SK-N-SH (cell line): Measurements from ENCODE around the gene CEBPZ. TPM values are rescaled to one million over a fixed set of nuclear protein-coding genes. Genes with fewer than 3 reads are reported as not detected.
"Not testable (repeated sequence)": the region's sequence is repeated elsewhere in the genome, so short reads cannot be mapped to it uniquely, and the experiment has no call there.

Experiments
- CTCF ChIA-PET: fragments of 300-600, 350-600 bp; formaldehyde crosslinking; extraction: SDS; loops from one replicate; lab custom pipeline; 2021; lab: Yijun Ruan, JAX
- POLR2A ChIA-PET: fragments of 350-600 bp; sonication (Branson Sonifier 250); formaldehyde crosslinking; extraction: SDS; loops from one replicate; lab custom pipeline; 2020; ENCODE audit warnings: antibody characterized with exemption, inconsistent platforms; lab: Yijun Ruan, JAX
- DNase-seq: peaks from one replicate; pipeline ENCODE4 v3.0.0; 2012
- H2AFZ ChIP-seq: fragments of 200-600 bp; sonication (generic); 2 replicates; pipeline ENCODE4 v1.8.1; 2016; ENCODE audit warnings: antibody characterized with exemption, mild to moderate bottlenecking, low read depth
- H3F3A ChIP-seq: fragments of 200-600 bp; sonication (generic); replicated peaks from 2 replicates; pipeline ENCODE3; 2016; ENCODE audit warnings: antibody characterized with exemption, mild to moderate bottlenecking; ENCODE audit not compliant: insufficient read depth
- H3K27ac ChIP-seq, 2 experiments: fragments of 200-500 bp in 1 of 2; fragments of 200-600 bp in 1 of 2; sonication (Bioruptor generic) in 1 of 2; sonication (generic), shearing (Covaris generic) in 1 of 2; 2 replicates each; pipeline versions ENCODE4 v1.5.1 to v1.6.1; 2014 to 2016; ENCODE audit warnings: low read depth in 2 of 2, inconsistent platforms in 1 of 2, low read length in 1 of 2, mild to moderate bottlenecking in 1 of 2, mixed read lengths in 1 of 2
- H3K27me3 ChIP-seq: fragments of 200-600 bp; sonication (generic), shearing (Covaris generic); 2 replicates; pipeline ENCODE4 v1.6.1; 2016; ENCODE audit warnings: mixed run types; ENCODE audit not compliant: insufficient read depth
- H3K36me3 ChIP-seq, 2 experiments: fragments of 200-500 bp in 1 of 2; fragments of 200-600 bp in 1 of 2; sonication (Bioruptor generic) in 1 of 2; sonication (generic) in 1 of 2; replicated peaks in 1 of 2; 2 replicates each; pipeline versions ENCODE3 to v1.5.1; 2014 to 2016; ENCODE audit warnings: low read length in 1 of 2, mild to moderate bottlenecking in 1 of 2; ENCODE audit not compliant: insufficient read depth in 2 of 2, control insufficient read depth in 1 of 2
- H3K4me1 ChIP-seq, 2 experiments: fragments of 200-500 bp in 1 of 2; fragments of 200-600 bp in 1 of 2; sonication (Bioruptor generic) in 1 of 2; sonication (generic), shearing (Covaris generic) in 1 of 2; 2 replicates each; pipeline versions ENCODE4 v1.5.1 to v1.6.1; 2014 to 2016; ENCODE audit warnings: low read depth in 1 of 2, low read length in 1 of 2, mixed run types in 1 of 2; ENCODE audit not compliant: insufficient read depth in 2 of 2, control insufficient read depth in 1 of 2
- H3K4me2 ChIP-seq: fragments of 200-600 bp; sonication (generic), shearing (Covaris generic); 2 replicates; pipeline ENCODE4 v1.6.1; 2017; ENCODE audit warnings: mixed run types
- H3K4me3 ChIP-seq, 2 experiments: fragments of 200-500 bp in 1 of 2; fragments of 200-600 bp in 1 of 2; sonication (Bioruptor generic) in 1 of 2; sonication (generic), shearing (Covaris generic) in 1 of 2; 2 replicates each; pipeline versions ENCODE4 v1.5.1 to v1.8.1; 2014 to 2016; ENCODE audit warnings: low read depth in 2 of 2, inconsistent platforms in 1 of 2, low read length in 1 of 2, mild to moderate bottlenecking in 1 of 2, mixed read lengths in 1 of 2, moderate library complexity in 1 of 2
- H3K79me2 ChIP-seq: fragments of 200-600 bp; sonication (generic); 2 replicates; pipeline ENCODE4 v1.8.1; 2017; ENCODE audit warnings: mild to moderate bottlenecking; ENCODE audit not compliant: insufficient read depth
- H3K9ac ChIP-seq: fragments of 200-600 bp; sonication (generic); 2 replicates; pipeline ENCODE4 v1.6.1; 2017; ENCODE audit warnings: mixed run types
- H3K9me2 ChIP-seq: fragments of 200-600 bp; sonication (generic); 2 replicates; pipeline ENCODE4 v1.6.1; 2017; ENCODE audit warnings: mixed run types
- H3K9me3 ChIP-seq: fragments of 200-600 bp; sonication (generic); 2 replicates; pipeline ENCODE4 v1.6.1; 2017; ENCODE audit warnings: mixed run types, mild to moderate bottlenecking, moderate library complexity
- H4K20me1 ChIP-seq: fragments of 200-600 bp; sonication (generic); 2 replicates; pipeline ENCODE4 v1.6.1; 2017; ENCODE audit warnings: mild to moderate bottlenecking, mixed run types; ENCODE audit not compliant: insufficient read depth
- CHD2 ChIP-seq: fragments of 150-350 bp; IDR thresholded peaks from 2 replicates; pipeline ENCODE4 v1.6.1; 2018; ENCODE audit warnings: low read length; ENCODE audit not compliant: partially characterized antibody
- FOXJ3 ChIP-seq: sonication (generic); formaldehyde crosslinking; IDR thresholded peaks from 2 replicates; pipeline ENCODE4 v1.5.1; 2020; ENCODE audit warnings: mild to moderate bottlenecking, missing genetic modification reagents
- JUND ChIP-seq: IDR thresholded peaks from 2 replicates; pipeline ENCODE4 v1.4.0; 2012
- TEAD4 ChIP-seq: IDR thresholded peaks from 2 replicates; pipeline ENCODE4 v1.4.0; 2012; ENCODE audit warnings: mild to moderate bottlenecking, borderline replicate concordance; ENCODE audit not compliant: insufficient read depth
- USF2 ChIP-seq: fragments of 150-350 bp; IDR thresholded peaks from 2 replicates; pipeline ENCODE4 v1.6.1; 2017; ENCODE audit warnings: antibody characterized with exemption, low read length, low read depth, borderline replicate concordance
- WGBS: methylation state at CpG from one replicate; pipeline ENCODE4 v1.1.6; 2017; ENCODE audit warnings: low lambda C conversion rate; 5-methylcytosine and 5-hydroxymethylcytosine counted together
- polyA plus RNA-seq, 3 experiments: library from polyadenylated mRNA; depleted of rRNA; stranded (reverse); fragments of >200 nt; gene quantifications; 2 replicates each; pipeline ENCODE4 v1.2.3, GENCODE V29; 2012
- TF ChIP-seq, protein P1 (sequence below): IDR thresholded peaks from 2 replicates; pipeline ENCODE4 v1.4.0; 2012; ENCODE audit warnings: low read depth, borderline replicate concordance

Gene CEBPZ
- polyA plus RNA-seq, 1 of the 3 experiments (the other 2 are of a cell fraction): 9.7 TPM

DNA sequence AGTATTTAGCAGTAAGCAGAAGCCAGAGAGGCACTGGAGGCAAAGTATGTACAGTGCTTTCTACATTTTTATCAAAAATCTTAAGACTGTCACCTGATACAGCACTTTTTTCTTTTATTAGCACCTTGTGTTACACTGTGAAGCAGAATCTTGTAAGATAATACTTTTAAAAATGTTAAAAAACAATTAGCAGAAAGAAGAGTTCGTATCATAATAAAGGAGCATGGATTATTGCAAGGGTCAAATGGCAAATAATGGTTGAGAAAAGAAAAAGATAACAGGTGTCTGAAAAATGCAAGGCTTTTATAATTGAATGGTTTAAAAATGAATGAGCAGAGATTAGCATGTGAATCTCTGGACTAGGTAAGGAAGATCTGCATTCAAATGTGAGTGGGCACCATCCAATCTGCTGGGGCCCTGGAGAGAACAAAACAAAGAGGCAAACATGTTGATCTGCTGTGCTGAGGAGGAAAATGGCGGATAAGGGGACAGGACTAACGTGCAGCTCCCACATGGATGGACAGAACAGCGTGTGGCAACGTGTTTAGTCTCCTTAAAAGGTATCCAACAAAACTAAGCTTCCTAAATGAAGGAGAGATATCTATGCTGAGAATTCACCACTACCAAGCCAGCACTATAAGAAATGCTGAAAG is 25.6 kb downstream of the CEBPZ start:
- Histone ChIP-seq H3K4me1 (no peaks in the 10 kb centered on the region), H3K4me3 (no peak overlapping the region; a peak in 1 of 4 replicates), H3K79me2 (peaks cover 81% of the 10 kb centered on the region), H3K27ac (no peak overlapping the region), H3K4me2 (no peak overlapping the region), H3K27me3 (no peaks in the 10 kb centered on the region), H4K20me1 (peaks cover 6% of the 10 kb centered on the region; the same call in 1 of the 2 replicates), H3F3A (peaks cover 28% of the 10 kb centered on the region), H3K9me3 (peaks cover 27% of the 10 kb centered on the region; the same call in 1 of the 2 replicates), H3K9me2 (no peaks in the 10 kb centered on the region; the same call in 1 of the 2 replicates), H3K9ac (no peak overlapping the region)
- CTCF ChIA-PET: interaction anchor here (0.7 to 1.1 kb wide), 2 partner anchors 9 to 37 kb away, joined by 3 to 7 read pairs; no protein-coding TSS in a partner anchor
- DNase-seq: no peak
- POLR2A ChIA-PET: no interaction called here
- WGBS: 98% methylated on average over 5 of the region's 5 CpGs
- no peak for TF ChIP-seq FOXJ3 (CRISPR knock-in tag)
- no peak for TF ChIP-seq JUND
- no peak for TF ChIP-seq CHD2
- no peak for TF ChIP-seq USF2
- TF ChIP-seq, all 33 proteins: peak for 0
- no peak overlapping the region for H2AFZ ChIP-seq
- peaks cover 87 to 98% of the 10 kb centered on the region in 2 experiments for H3K36me3 ChIP-seq

DNA sequence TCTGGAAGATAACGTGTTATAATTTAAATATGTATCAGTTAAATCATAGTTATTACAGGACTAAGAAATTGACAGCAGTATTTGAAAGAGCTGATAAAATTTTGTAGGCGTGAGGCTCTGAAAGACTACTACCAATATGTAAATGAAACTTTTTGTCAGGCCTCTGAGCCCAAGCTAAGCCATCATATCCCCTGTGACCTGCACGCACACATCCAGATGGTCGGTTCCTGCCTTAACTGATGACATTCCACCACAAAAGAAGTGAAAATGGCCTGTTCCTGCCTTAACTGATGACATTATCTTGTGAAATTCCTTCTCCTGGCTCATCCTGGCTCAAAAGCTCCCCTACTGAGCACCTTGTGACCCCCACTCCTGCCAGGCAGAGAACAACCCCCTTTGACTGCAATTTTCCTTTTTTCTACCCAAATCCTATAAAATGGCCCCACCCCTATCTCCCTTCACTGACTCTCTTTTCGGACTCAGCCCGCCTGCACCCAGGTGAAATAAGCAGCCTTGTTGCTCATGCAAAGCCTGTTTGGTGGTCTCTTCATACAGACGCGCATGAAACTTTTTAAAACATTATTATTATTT is 26.2 kb downstream of the CEBPZ start:
- H4K20me1 ChIP-seq, H3K27ac ChIP-seq, H2AFZ ChIP-seq, DNase-seq, H3K4me1 ChIP-seq, H3K9ac ChIP-seq, H3K4me3 ChIP-seq, H3K9me2 ChIP-seq, H3K27me3 ChIP-seq, POLR2A ChIA-PET, H3K4me2 ChIP-seq: not testable (repeated sequence)
- peaks cover 86 to 98% of the 10 kb centered on the region in 2 experiments for H3K36me3 ChIP-seq
- WGBS: 90% methylated on average over 8 of the region's 8 CpGs
- peaks cover 27% of the 10 kb centered on the region; the same call in 1 of the 2 replicates for H3K9me3 ChIP-seq
- CTCF ChIA-PET: interaction anchor here (0.7 to 1.0 kb wide), 3 partner anchors 12 to 98 kb away, joined by 3 read pairs; no protein-coding TSS in a partner anchor
- H3F3A ChIP-seq: peaks cover 27% of the 10 kb centered on the region
- H3K79me2 ChIP-seq: peaks cover 83% of the 10 kb centered on the region

DNA sequence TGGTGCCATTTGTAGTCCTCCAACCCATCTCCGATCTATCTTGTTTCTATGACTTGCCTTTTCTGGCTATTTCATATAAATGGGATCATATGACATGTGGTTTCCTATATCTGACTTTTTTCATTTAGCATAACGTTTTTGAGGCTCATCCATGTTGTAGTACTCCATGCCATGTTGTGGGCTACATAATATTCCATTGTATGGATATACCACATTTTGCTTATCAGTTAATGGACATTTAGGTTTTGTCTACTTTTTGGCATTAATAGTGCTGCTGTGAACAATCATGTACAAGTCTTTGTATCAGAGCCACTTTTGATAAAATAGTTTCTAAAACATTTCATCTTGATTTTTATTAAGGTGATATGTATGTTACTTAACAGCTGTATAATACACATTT is 27.7 kb downstream of the CEBPZ start:
- TF ChIP-seq, protein P1, sequence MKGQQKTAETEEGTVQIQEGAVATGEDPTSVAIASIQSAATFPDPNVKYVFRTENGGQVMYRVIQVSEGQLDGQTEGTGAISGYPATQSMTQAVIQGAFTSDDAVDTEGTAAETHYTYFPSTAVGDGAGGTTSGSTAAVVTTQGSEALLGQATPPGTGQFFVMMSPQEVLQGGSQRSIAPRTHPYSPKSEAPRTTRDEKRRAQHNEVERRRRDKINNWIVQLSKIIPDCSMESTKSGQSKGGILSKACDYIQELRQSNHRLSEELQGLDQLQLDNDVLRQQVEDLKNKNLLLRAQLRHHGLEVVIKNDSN: no peak
- TF ChIP-seq JUND: no peak
- no peak for TF ChIP-seq CHD2
- no peak for TF ChIP-seq TEAD4
- WGBS: 92% methylated on average over 2 of the region's 2 CpGs
- Histone ChIP-seq H3K4me2 (no peak overlapping the region), H3K36me3 (peaks cover 78 to 89% of the 10 kb centered on the region in 2 experiments), H4K20me1 (peaks cover 6% of the 10 kb centered on the region; the same call in 1 of the 2 replicates), H3K9ac (no peak overlapping the region), H3K27me3 (no peaks in the 10 kb centered on the region), H3K4me3 (no peak overlapping the region; a peak in 1 of 4 replicates), H3K4me1 (peaks cover 0 to 3% of the 10 kb centered on the region in 2 experiments; a peak in 3 of 4 replicates), H2AFZ (no peak overlapping the region), H3K9me3 (peaks cover 24% of the 10 kb centered on the region; the same call in 1 of the 2 replicates), H3K79me2 (peaks cover 85% of the 10 kb centered on the region), H3K27ac (no peak overlapping the region), H3F3A (peaks cover 22% of the 10 kb centered on the region), H3K9me2 (no peaks in the 10 kb centered on the region; the same call in 1 of the 2 replicates)
- DNase-seq: no peak
- CTCF ChIA-PET: interaction anchor here (1.0 kb wide), 1 partner anchor 17 kb away, joined by 3 read pairs; no protein-coding TSS in a partner anchor
- POLR2A ChIA-PET: no interaction called here
